DOHH2 (cell line): Measurements from ENCODE around the gene ADAMTS16.

Experiments used
- EZH2phosphoT487 ChIP-seq: fragments of 200-600 bp; sonication (generic); IDR thresholded peaks from 2 replicates; pipeline ENCODE4 v1.6.1; 2017; ENCODE audit warnings: borderline replicate concordance, mild to moderate bottlenecking, antibody characterized with exemption, low read length, moderate library complexity, mixed read lengths
- TF ChIP-seq, protein P1 (sequence below): fragments of 200-600 bp; sonication (generic); IDR thresholded peaks from one replicate; pipeline ENCODE4 v1.5.1; 2014; ENCODE audit warnings: antibody characterized with exemption, mild to moderate bottlenecking, low read depth, low read length; ENCODE audit not compliant: poor library complexity, severe bottlenecking

DNA sequence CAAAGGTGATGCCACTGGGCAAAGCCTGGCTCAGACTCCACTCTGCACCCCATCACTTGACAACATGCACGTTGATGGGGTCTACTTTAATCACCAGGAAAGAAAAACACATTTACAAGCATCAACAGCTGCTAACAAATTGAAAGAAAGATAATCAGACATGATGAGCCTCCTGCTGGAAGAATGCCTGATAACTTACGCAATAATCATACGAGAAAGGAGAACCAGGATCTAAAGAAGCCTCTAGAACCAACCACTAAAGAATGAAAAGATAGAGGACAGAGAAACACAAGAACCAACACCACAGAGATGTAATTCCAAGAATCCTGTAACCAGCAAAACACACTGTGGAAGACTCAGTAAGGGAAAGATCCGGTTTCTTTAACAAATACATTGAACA lies 162.1 kb downstream of the ADAMTS16 start:
- TF ChIP-seq, protein P1, sequence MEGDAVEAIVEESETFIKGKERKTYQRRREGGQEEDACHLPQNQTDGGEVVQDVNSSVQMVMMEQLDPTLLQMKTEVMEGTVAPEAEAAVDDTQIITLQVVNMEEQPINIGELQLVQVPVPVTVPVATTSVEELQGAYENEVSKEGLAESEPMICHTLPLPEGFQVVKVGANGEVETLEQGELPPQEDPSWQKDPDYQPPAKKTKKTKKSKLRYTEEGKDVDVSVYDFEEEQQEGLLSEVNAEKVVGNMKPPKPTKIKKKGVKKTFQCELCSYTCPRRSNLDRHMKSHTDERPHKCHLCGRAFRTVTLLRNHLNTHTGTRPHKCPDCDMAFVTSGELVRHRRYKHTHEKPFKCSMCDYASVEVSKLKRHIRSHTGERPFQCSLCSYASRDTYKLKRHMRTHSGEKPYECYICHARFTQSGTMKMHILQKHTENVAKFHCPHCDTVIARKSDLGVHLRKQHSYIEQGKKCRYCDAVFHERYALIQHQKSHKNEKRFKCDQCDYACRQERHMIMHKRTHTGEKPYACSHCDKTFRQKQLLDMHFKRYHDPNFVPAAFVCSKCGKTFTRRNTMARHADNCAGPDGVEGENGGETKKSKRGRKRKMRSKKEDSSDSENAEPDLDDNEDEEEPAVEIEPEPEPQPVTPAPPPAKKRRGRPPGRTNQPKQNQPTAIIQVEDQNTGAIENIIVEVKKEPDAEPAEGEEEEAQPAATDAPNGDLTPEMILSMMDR: no peak
- no peak for TF ChIP-seq EZH2phosphoT487
